Activated naive CD8-positive, alpha-beta T cell treated with anti-CD3 and anti-CD28 coated beads for 36 hours (primary cell): ENCODE measurements around the gene LRP1. TPM values are rescaled to one million over a fixed set of nuclear protein-coding genes. Genes with fewer than 3 reads are reported as not detected.

Experiments
- DNase-seq: peaks from one replicate; pipeline ENCODE4 v3.0.0; 2021
- H3K27ac Mint-ChIP-seq: one replicate; pipeline ENCODE4 v1.8.0; 2022; ENCODE audit warnings: mild to moderate bottlenecking, moderate library complexity, mixed read lengths
- H3K27me3 Mint-ChIP-seq: one replicate; pipeline ENCODE4 v1.8.0; 2022; ENCODE audit warnings: mild to moderate bottlenecking, mixed read lengths
- H3K36me3 Mint-ChIP-seq: one replicate; pipeline ENCODE4 v1.8.0; 2021; ENCODE audit warnings: mild to moderate bottlenecking, mixed read lengths
- H3K4me1 Mint-ChIP-seq: one replicate; pipeline ENCODE4 v1.8.0; 2021; ENCODE audit warnings: mixed read lengths
- H3K4me3 Mint-ChIP-seq: one replicate; pipeline ENCODE4 v1.8.0; 2022; ENCODE audit warnings: mild to moderate bottlenecking, moderate library complexity, mixed read lengths
- H3K9me3 Mint-ChIP-seq: one replicate; pipeline ENCODE4 v1.8.0; 2022; ENCODE audit warnings: mixed read lengths
- total RNA-seq, 2 experiments: library from RNA; stranded (reverse); gene quantifications; one replicate each; pipeline ENCODE4 v1.2.3, GENCODE V29; 2021

Gene LRP1
- total RNA-seq = 1 to 10 TPM; 1.3 to 2.0 TPM

GRCh38 chr12:57127726-57128518 is at the start of gene LRP1:
TSS of gene LRP1 (plus strand) at chr12:57128483. CDS start at chr12:57128965, 482 bp downstream.
- Mint-ChIP-seq H3K4me3 (peak within 1 kb of the TSS; percentile 81), H3K9me3 (peaks cover 3% of the 10 kb centered on the region), H3K4me1 (peaks cover 19% of the 10 kb centered on the region), H3K27me3 (peaks cover 4% of the 10 kb centered on the region), H3K36me3 (no peaks in the 10 kb centered on the region), H3K27ac (no peak within 1 kb of the TSS)
- DNase-seq = peak; percentile 69

GRCh38 chr12:57078519-57079404 is 49.5 kb upstream of the LRP1 start, which contains the start of gene NEMP1:
TSS of gene NEMP1 (minus strand) at chr12:57078791. CDS start at chr12:57078745, 46 bp downstream.
- Mint-ChIP-seq H3K4me1 (peaks cover 22% of the 10 kb centered on the region), H3K27ac (peak within 1 kb of the TSS; percentile 99), H3K27me3 (no peaks in the 10 kb centered on the region), H3K4me3 (peak within 1 kb of the TSS; percentile 99), H3K9me3 (no peaks in the 10 kb centered on the region), H3K36me3 (peaks cover 29% of the 10 kb centered on the region)
- peak; percentile 95 for DNase-seq

- Mint-ChIP-seq H3K36me3 (peaks cover 20% of the 10 kb centered on the region), H3K27ac (peak overlapping the region; percentile 99), H3K9me3 (no peaks in the 10 kb centered on the region), H3K4me1 (peaks cover 22% of the 10 kb centered on the region), H3K27me3 (no peaks in the 10 kb centered on the region), H3K4me3 (no peak overlapping the region)
- no peak for DNase-seq
Observed at GRCh38 chr12:57079821-57080220, 48.5 kb upstream of the LRP1 start.

GRCh38 chr12:57080855-57081254 is 47.4 kb upstream of the LRP1 start:
- Mint-ChIP-seq H3K27ac (peak overlapping the region; percentile 38), H3K36me3 (peaks cover 24% of the 10 kb centered on the region), H3K9me3 (no peaks in the 10 kb centered on the region), H3K4me3 (no peak overlapping the region), H3K4me1 (peaks cover 31% of the 10 kb centered on the region), H3K27me3 (no peaks in the 10 kb centered on the region)
- DNase-seq = no peak

GRCh38 chr12:57085999-57086492 is 42.2 kb upstream of the LRP1 start:
- H3K9me3 Mint-ChIP-seq = no peaks in the 10 kb centered on the region
- peaks cover 32% of the 10 kb centered on the region for H3K4me1 Mint-ChIP-seq
- H3K4me3 Mint-ChIP-seq = peak overlapping the region; percentile 94
- DNase-seq = no peak
- peaks cover 19% of the 10 kb centered on the region for H3K36me3 Mint-ChIP-seq
- peak overlapping the region; percentile 99 for H3K27ac Mint-ChIP-seq
- no peaks in the 10 kb centered on the region for H3K27me3 Mint-ChIP-seq

GRCh38 chr12:57086493-57087009 is 41.7 kb upstream of the LRP1 start:
- H3K36me3 Mint-ChIP-seq = peaks cover 23% of the 10 kb centered on the region
- peak overlapping the region; percentile 99 for H3K27ac Mint-ChIP-seq
- peaks cover 36% of the 10 kb centered on the region for H3K4me1 Mint-ChIP-seq
- H3K9me3 Mint-ChIP-seq = no peaks in the 10 kb centered on the region
- peak; percentile 67 for DNase-seq
- no peaks in the 10 kb centered on the region for H3K27me3 Mint-ChIP-seq
- peak overlapping the region; percentile 94 for H3K4me3 Mint-ChIP-seq

GRCh38 chr12:57087010-57087690 is 41.1 kb upstream of the LRP1 start:
- DNase-seq = peak; percentile 91
- Mint-ChIP-seq H3K27me3 (no peaks in the 10 kb centered on the region), H3K4me3 (peak overlapping the region; percentile 94), H3K9me3 (no peaks in the 10 kb centered on the region), H3K36me3 (peaks cover 28% of the 10 kb centered on the region), H3K27ac (peak overlapping the region; percentile 99), H3K4me1 (peaks cover 42% of the 10 kb centered on the region)

- peak; percentile 92 for DNase-seq
- Mint-ChIP-seq H3K27me3 (no peaks in the 10 kb centered on the region), H3K27ac (peak overlapping the region; percentile 99), H3K36me3 (peaks cover 34% of the 10 kb centered on the region), H3K4me1 (peaks cover 48% of the 10 kb centered on the region), H3K4me3 (peak overlapping the region; percentile 89), H3K9me3 (no peaks in the 10 kb centered on the region)
Observed at GRCh38 chr12:57087691-57088353, 40.5 kb upstream of the LRP1 start.

GRCh38 chr12:57088354-57089270 is 39.7 kb upstream of the LRP1 start, which contains the start of gene NAB2:
TSS of gene NAB2 (plus strand) at chr12:57089114. CDS start at chr12:57089272, 158 bp downstream.
- peaks cover 40% of the 10 kb centered on the region for H3K36me3 Mint-ChIP-seq

GRCh38 chr12:57089271-57090245 is 38.7 kb upstream of the LRP1 start:
- H3K27me3 Mint-ChIP-seq = no peaks in the 10 kb centered on the region
- DNase-seq = peak; percentile 70
- H3K9me3 Mint-ChIP-seq = no peaks in the 10 kb centered on the region
- H3K4me3 Mint-ChIP-seq = peak overlapping the region; percentile 97
- peaks cover 42% of the 10 kb centered on the region for H3K36me3 Mint-ChIP-seq
- H3K27ac Mint-ChIP-seq = peak overlapping the region; percentile 87
- H3K4me1 Mint-ChIP-seq = peaks cover 58% of the 10 kb centered on the region

More at GRCh38 chr12:57088354-57089270, 39.7 kb upstream of the LRP1 start, which contains the start of gene NAB2:
- peak within 1 kb of the TSS; percentile 97 for H3K4me3 Mint-ChIP-seq
- H3K4me1 Mint-ChIP-seq = peaks cover 54% of the 10 kb centered on the region
- DNase-seq = peak; percentile 91
- H3K27ac Mint-ChIP-seq = peak within 1 kb of the TSS; percentile 99
- H3K9me3 Mint-ChIP-seq = no peaks in the 10 kb centered on the region
- no peaks in the 10 kb centered on the region for H3K27me3 Mint-ChIP-seq

GRCh38 chr12:57090490-57090889 is 37.8 kb upstream of the LRP1 start:
- Mint-ChIP-seq H3K27ac (peak overlapping the region; percentile 79), H3K4me1 (peaks cover 57% of the 10 kb centered on the region), H3K4me3 (peak overlapping the region; percentile 97), H3K36me3 (peaks cover 39% of the 10 kb centered on the region), H3K27me3 (no peaks in the 10 kb centered on the region), H3K9me3 (no peaks in the 10 kb centered on the region)
- DNase-seq = no peak
